Measurements from ENCODE around the gene PDZD8. TPM values are rescaled to one million over a fixed set of nuclear protein-coding genes. Genes with fewer than 3 reads are reported as not detected.

The PDZD8 gene
- total RNA-seq, 2 experiments from 2014 or later: 10.5 to 26.4 TPM

DNA sequence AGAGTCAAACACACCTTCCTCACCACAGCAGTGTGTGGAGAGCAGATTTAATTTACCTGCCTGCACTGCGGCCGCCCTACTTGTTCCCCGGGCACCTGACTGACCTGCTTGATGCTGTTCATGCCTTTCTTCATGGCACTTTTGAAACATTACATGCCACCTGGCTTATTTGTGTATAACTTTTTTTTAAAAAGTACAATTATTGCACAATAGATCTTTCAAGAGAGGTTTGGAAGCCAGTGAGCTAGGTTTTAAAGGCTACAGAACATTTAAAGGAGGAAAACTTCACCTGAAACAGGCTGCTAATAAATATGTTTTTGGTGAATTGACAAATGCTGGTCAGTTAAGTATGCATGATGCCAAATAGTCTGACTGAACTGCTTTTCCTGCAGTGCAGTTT is 101.3 kb downstream of the PDZD8 start:
- BruUV-seq (replicated peaks): no TSS peak
- no peak overlapping the region for H3K4me3 ChIP-seq (ENCODE audit: low read depth, low read length, poor library complexity, severe bottlenecking)
- ChIA-PET POLR2A (no interaction called here), CTCF (ENCODE audit: unreplicated experiment) (no interaction called here)
- H3K27ac ChIP-seq (ENCODE audit: low read depth, low read length, poor library complexity, severe bottlenecking): no peak overlapping the region
- H3K9me3 ChIP-seq (ENCODE audit: low read length): no peaks in the 10 kb centered on the region
- no peaks in the 10 kb centered on the region for H3K36me3 ChIP-seq (ENCODE audit: insufficient read depth, low read length)
- no peaks in the 10 kb centered on the region for H3K4me1 ChIP-seq (ENCODE audit: insufficient read depth, low read length, poor library complexity, severe bottlenecking)
- H3K4me2 ChIP-seq (ENCODE audit: low read length): no peak overlapping the region
- no peak for DNase-seq (ENCODE audit: low spot score)
- no peaks in the 10 kb centered on the region for H3K79me2 ChIP-seq (ENCODE audit: insufficient read depth, low read depth, low read length)
- no peaks in the 10 kb centered on the region for H4K20me1 ChIP-seq (ENCODE audit: insufficient read depth, low read length)
- no peaks in the 10 kb centered on the region for H3K9me2 ChIP-seq (ENCODE audit: insufficient read depth, low read length)
- no peak overlapping the region for H2AFZ ChIP-seq (ENCODE audit: low read length)
- intact Hi-C loops (cut with micrococcal nuclease; ENCODE audit: unreplicated experiment): no loop called here
- no peak for TF ChIP-seq EZH2phosphoT487 (IDR thresholded peaks at IDR 0.05; ENCODE audit: borderline replicate concordance, low read depth, low read length)
- TF ChIP-seq, protein P1, sequence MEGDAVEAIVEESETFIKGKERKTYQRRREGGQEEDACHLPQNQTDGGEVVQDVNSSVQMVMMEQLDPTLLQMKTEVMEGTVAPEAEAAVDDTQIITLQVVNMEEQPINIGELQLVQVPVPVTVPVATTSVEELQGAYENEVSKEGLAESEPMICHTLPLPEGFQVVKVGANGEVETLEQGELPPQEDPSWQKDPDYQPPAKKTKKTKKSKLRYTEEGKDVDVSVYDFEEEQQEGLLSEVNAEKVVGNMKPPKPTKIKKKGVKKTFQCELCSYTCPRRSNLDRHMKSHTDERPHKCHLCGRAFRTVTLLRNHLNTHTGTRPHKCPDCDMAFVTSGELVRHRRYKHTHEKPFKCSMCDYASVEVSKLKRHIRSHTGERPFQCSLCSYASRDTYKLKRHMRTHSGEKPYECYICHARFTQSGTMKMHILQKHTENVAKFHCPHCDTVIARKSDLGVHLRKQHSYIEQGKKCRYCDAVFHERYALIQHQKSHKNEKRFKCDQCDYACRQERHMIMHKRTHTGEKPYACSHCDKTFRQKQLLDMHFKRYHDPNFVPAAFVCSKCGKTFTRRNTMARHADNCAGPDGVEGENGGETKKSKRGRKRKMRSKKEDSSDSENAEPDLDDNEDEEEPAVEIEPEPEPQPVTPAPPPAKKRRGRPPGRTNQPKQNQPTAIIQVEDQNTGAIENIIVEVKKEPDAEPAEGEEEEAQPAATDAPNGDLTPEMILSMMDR (conservative IDR thresholded peaks at IDR 0.05; ENCODE audit: low read length): no peak

DNA sequence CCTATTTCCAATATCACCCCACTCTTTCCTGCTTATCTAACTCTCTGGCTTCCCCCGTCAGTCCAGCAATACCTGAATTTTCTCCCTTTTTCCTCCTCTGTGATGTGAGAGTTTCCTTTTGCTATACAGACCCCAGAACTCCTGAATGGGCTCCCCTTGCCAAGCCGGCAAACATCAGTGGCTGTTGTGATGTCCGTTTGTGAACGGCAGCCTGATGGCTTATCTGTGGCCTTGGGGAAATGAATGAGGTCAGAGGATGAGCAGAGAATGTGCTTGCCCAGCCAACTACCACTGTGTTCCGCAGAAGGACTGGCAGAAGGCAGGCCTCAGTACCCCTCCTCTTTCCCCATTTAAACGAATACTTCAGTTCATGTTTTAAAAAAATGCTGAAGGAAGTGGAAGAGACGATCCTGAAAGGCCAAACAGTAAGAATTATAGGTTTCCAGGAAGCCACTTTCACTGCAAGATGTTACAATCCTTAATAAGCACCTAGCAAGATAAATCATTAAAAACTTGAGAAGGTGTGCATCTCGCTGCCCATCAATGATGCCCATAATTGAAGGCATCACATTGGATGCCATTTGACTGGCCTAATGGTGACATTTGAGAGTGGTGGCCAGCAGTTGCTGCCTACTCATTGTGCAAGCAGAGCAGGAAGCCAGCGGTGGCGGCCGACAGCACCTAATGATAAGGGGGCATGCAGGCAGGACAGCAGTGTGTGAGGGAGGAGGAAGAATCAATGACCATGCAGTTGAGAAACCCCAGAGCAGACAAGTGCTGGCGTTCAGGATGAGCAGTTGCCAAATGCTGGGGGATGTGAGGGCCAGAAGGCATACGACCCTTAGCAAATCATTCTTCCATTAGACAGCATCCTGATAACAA is 102.8 kb downstream of the PDZD8 start:
- Histone ChIP-seq H3K27ac (ENCODE audit: low read depth, low read length, poor library complexity, severe bottlenecking) (no peak overlapping the region), H3K9me2 (ENCODE audit: insufficient read depth, low read length) (no peaks in the 10 kb centered on the region), H4K20me1 (ENCODE audit: insufficient read depth, low read length) (no peaks in the 10 kb centered on the region), H3K36me3 (ENCODE audit: insufficient read depth, low read length) (no peaks in the 10 kb centered on the region), H3K4me2 (ENCODE audit: low read length) (no peak overlapping the region), H3K79me2 (ENCODE audit: insufficient read depth, low read depth, low read length) (no peaks in the 10 kb centered on the region), H3K4me1 (ENCODE audit: insufficient read depth, low read length, poor library complexity, severe bottlenecking) (no peaks in the 10 kb centered on the region), H3K9me3 (ENCODE audit: low read length) (no peaks in the 10 kb centered on the region), H2AFZ (ENCODE audit: low read length) (no peak overlapping the region), H3K4me3 (ENCODE audit: low read depth, low read length, poor library complexity, severe bottlenecking) (no peak overlapping the region)
- BruUV-seq (replicated peaks): no TSS peak
- no peak for DNase-seq (ENCODE audit: low spot score)
- CTCF ChIA-PET (ENCODE audit: unreplicated experiment): no interaction called here
- intact Hi-C loops (cut with micrococcal nuclease; ENCODE audit: unreplicated experiment): no loop called here
- no peak for TF ChIP-seq EZH2phosphoT487 (IDR thresholded peaks at IDR 0.05; ENCODE audit: borderline replicate concordance, low read depth, low read length)
- TF ChIP-seq, protein P1 (conservative IDR thresholded peaks at IDR 0.05; ENCODE audit: low read length): no peak
- POLR2A ChIA-PET: no interaction called here

DNA sequence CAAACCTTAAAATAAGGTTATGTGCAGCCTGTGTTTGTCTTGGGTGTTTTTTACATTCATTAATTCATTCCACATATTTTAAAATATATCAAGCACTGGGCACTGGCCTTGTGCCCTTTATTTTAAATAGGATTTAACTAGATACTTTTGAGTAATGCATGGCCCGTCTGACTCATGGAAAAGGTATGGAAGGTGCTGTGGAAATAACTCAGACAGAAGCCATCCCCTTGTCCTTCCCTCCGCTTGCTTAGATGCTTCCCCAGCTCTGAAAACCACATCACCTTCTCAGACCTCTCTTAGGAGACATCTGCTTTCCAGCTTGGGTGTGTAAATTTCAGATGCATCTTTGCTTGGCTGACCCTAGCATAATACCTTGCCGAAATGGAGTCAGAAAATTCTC is 103.8 kb downstream of the PDZD8 start:
- no peaks in the 10 kb centered on the region for H3K79me2 ChIP-seq (ENCODE audit: insufficient read depth, low read depth, low read length)
- H3K9me3 ChIP-seq (ENCODE audit: low read length): no peaks in the 10 kb centered on the region
- no peak for TF ChIP-seq EZH2phosphoT487 (IDR thresholded peaks at IDR 0.05; ENCODE audit: borderline replicate concordance, low read depth, low read length)
- TF ChIP-seq, protein P1 (conservative IDR thresholded peaks at IDR 0.05; ENCODE audit: low read length): no peak
- H3K36me3 ChIP-seq (ENCODE audit: insufficient read depth, low read length): no peaks in the 10 kb centered on the region
- H3K4me1 ChIP-seq (ENCODE audit: insufficient read depth, low read length, poor library complexity, severe bottlenecking): no peaks in the 10 kb centered on the region
- intact Hi-C loops (cut with micrococcal nuclease; ENCODE audit: unreplicated experiment): no loop called here
- no peaks in the 10 kb centered on the region for H4K20me1 ChIP-seq (ENCODE audit: insufficient read depth, low read length)
- no peak for DNase-seq (ENCODE audit: low spot score)
- no TSS peak for BruUV-seq (replicated peaks)
- H3K27ac ChIP-seq (ENCODE audit: low read depth, low read length, poor library complexity, severe bottlenecking): no peak overlapping the region
- no peak overlapping the region for H3K4me2 ChIP-seq (ENCODE audit: low read length)
- H3K4me3 ChIP-seq (ENCODE audit: low read depth, low read length, poor library complexity, severe bottlenecking): no peak overlapping the region
- ChIA-PET POLR2A (no interaction called here), CTCF (ENCODE audit: unreplicated experiment) (no interaction called here)
- H2AFZ ChIP-seq (ENCODE audit: low read length): no peak overlapping the region
- no peaks in the 10 kb centered on the region for H3K9me2 ChIP-seq (ENCODE audit: insufficient read depth, low read length)

Measured in OCI-LY7 (cell line).